Measurements from ENCODE around the gene ADA. TPM values are rescaled to one million over a fixed set of nuclear protein-coding genes. Genes with fewer than 3 reads are reported as not detected.

Gene ADA
- total RNA-seq, 1 donor from 2014 or later, result 7.7 TPM

DNA sequence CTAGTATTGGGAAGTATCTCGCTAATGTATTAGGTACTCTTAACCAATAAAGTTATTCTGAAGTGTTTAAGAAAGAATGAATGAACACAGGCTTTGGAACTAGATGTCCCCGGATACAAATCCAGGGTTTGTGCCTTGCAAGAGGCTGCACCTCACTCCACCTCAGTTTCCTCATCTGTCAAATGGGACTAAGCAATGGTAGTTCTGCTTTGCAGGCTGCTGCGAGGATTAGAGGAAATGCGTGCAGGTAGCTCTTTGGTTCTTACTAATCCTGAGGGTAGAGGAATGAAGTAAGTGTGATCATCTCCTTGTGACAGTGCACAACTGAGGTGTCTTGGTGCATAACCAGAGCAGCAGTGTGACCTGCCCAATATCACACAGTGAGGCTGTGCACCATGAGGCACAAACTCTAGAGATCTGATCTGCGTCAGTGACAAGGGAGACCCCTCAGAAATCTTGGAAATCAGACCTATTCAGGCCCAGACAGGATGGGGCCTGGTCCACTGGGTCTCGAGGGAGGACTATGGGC lies 26.7 kb downstream of the ADA start:
- H3K9me3 ChIP-seq, result no peaks in the 10 kb centered on the region
- intact Hi-C loops (cut with DNase I), result no loop called here
- H3K27ac ChIP-seq, result no peak overlapping the region
- no peaks in the 10 kb centered on the region for H3K27me3 ChIP-seq (ENCODE audit: low read depth)
- H3K4me3 ChIP-seq, result no peak overlapping the region
- no peaks in the 10 kb centered on the region for H3K4me1 ChIP-seq
- peaks cover 15% of the 10 kb centered on the region for H3K36me3 ChIP-seq
- DNase-seq (no peak), ATAC-seq (no peak)
- no peak for TF ChIP-seq CTCF (IDR thresholded peaks at IDR 0.05)

- DNase-seq (no peak), ATAC-seq (no peak)
- H3K36me3 ChIP-seq, result peaks cover 21% of the 10 kb centered on the region
- no peak for TF ChIP-seq CTCF (IDR thresholded peaks at IDR 0.05)
- intact Hi-C loops (cut with DNase I), result no loop called here
- H3K27ac ChIP-seq, result no peak overlapping the region
- H3K9me3 ChIP-seq, result no peaks in the 10 kb centered on the region
- no peaks in the 10 kb centered on the region for H3K27me3 ChIP-seq (ENCODE audit: low read depth)
- H3K4me1 ChIP-seq, result no peaks in the 10 kb centered on the region
- H3K4me3 ChIP-seq, result no peak overlapping the region
Measured at GRCh38 chr20:44624152-44624551, 27.3 kb downstream of the ADA start.

- H3K27me3 ChIP-seq (ENCODE audit: low read depth), result no peaks in the 10 kb centered on the region
- H3K36me3 ChIP-seq, result peaks cover 36% of the 10 kb centered on the region
- no peak for ATAC-seq
- peaks cover 9% of the 10 kb centered on the region for H3K4me1 ChIP-seq
- TF ChIP-seq CTCF (IDR thresholded peaks at IDR 0.05), result no peak
- intact Hi-C loops (cut with DNase I), result no loop called here
- H3K4me3 ChIP-seq, result no peak overlapping the region
- H3K27ac ChIP-seq, result no peak overlapping the region
- DNase-seq, result no peak
- no peaks in the 10 kb centered on the region for H3K9me3 ChIP-seq
Measured at GRCh38 chr20:44622501-44623270, 28.8 kb downstream of the ADA start.

- H3K4me3 ChIP-seq, result no peak overlapping the region
- H3K36me3 ChIP-seq, result peaks cover 43% of the 10 kb centered on the region
- ATAC-seq, result no peak
- no peak for TF ChIP-seq CTCF (IDR thresholded peaks at IDR 0.05)
- no peaks in the 10 kb centered on the region for H3K9me3 ChIP-seq
- no peak for DNase-seq
- H3K4me1 ChIP-seq, result peaks cover 11% of the 10 kb centered on the region
- no peaks in the 10 kb centered on the region for H3K27me3 ChIP-seq (ENCODE audit: low read depth)
- no peak overlapping the region for H3K27ac ChIP-seq
- intact Hi-C loops (cut with DNase I), result no loop called here
Measured at GRCh38 chr20:44621939-44622338, 29.6 kb downstream of the ADA start.

- no peak for DNase-seq
- Histone ChIP-seq H3K27me3 (ENCODE audit: low read depth) (no peaks in the 10 kb centered on the region), H3K4me3 (no peak overlapping the region), H3K27ac (no peak overlapping the region), H3K9me3 (no peaks in the 10 kb centered on the region), H3K4me1 (peaks cover 17% of the 10 kb centered on the region), H3K36me3 (peaks cover 49% of the 10 kb centered on the region)
- intact Hi-C loops (cut with DNase I), result no loop called here
- TF ChIP-seq CTCF (IDR thresholded peaks at IDR 0.05), result no peak
- ATAC-seq, result no peak
Measured at GRCh38 chr20:44621325-44621724, 30.2 kb downstream of the ADA start.

All from lower lobe of right lung (tissue), 2 donors.